PC-9 (cell line): ENCODE results near the gene ZNF35. TPM values are rescaled to one million over a fixed set of nuclear protein-coding genes. Genes with fewer than 3 reads are reported as not detected.
A peak's percentile ranks its signal among the peaks of the same experiment; 100 is the strongest.

ENCODE experiments used
- BruUV-seq: library from RNA; stranded (reverse); fragments of 400-500 nt; replicated peaks from 2 replicates; lab custom pipeline; 2021; lab: Mats Ljungman, UMichigan
- CTCF ChIA-PET: fragments of 300-600 bp; sonication (Branson Sonifier 250); formaldehyde crosslinking; loops from one replicate; lab custom pipeline; 2022; ENCODE audit warnings: antibody characterized with exemption; lab: Charles Lee
- POLR2A ChIA-PET: fragments of 300-600 bp; sonication (Branson Sonifier 250); formaldehyde crosslinking; loops from one replicate; lab custom pipeline; 2022; ENCODE audit warnings: antibody characterized with exemption; ENCODE audit not compliant: unreplicated experiment; lab: Charles Lee
- DNase-seq, 2 experiments: peaks; one replicate each; pipeline versions ENCODE4 v3.0.0 to v3.0.0-alpha.2; 2015 to 2022; ENCODE audit warnings: mixed read lengths in 1 of 2
- H2AFZ ChIP-seq: fragments of 200-600 bp; sonication (generic); 2 replicates; pipeline ENCODE4 v1.8.1; 2017; ENCODE audit warnings: antibody characterized with exemption
- H3F3A ChIP-seq: fragments of 200-600 bp; sonication (generic); 2 replicates; pipeline ENCODE4 v1.8.1; 2017; ENCODE audit warnings: antibody characterized with exemption, mild to moderate bottlenecking, low read depth; ENCODE audit not compliant: insufficient read depth
- H3K27ac ChIP-seq: fragments of 200-600 bp; sonication (generic); 2 replicates; pipeline ENCODE4 v1.6.1; 2016; ENCODE audit warnings: mixed run types
- H3K27me3 ChIP-seq: fragments of 200-600 bp; sonication (generic); 2 replicates; pipeline ENCODE4 v1.6.1; 2016; ENCODE audit warnings: low read depth, mixed run types; ENCODE audit not compliant: insufficient read depth
- H3K36me3 ChIP-seq: fragments of 200-600 bp; sonication (generic); 2 replicates; pipeline ENCODE4 v1.6.1; 2016; ENCODE audit warnings: low read depth, mixed run types
- H3K4me1 ChIP-seq: fragments of 200-600 bp; sonication (generic); replicated peaks from 2 replicates; pipeline ENCODE4 v1.6.1; 2016; ENCODE audit warnings: mixed run types; ENCODE audit not compliant: insufficient read depth
- H3K4me2 ChIP-seq: fragments of 200-600 bp; sonication (generic); 2 replicates; pipeline ENCODE4 v1.6.1; 2017; ENCODE audit warnings: mixed run types
- H3K4me3 ChIP-seq: fragments of 200-600 bp; sonication (generic); 2 replicates; pipeline ENCODE4 v1.6.1; 2016; ENCODE audit warnings: mixed run types
- H3K79me2 ChIP-seq: fragments of 200-600 bp; sonication (generic); 2 replicates; pipeline ENCODE4 v1.6.1; 2017; ENCODE audit warnings: low read depth, mixed run types
- H3K9me2 ChIP-seq: fragments of 200-600 bp; sonication (generic); 2 replicates; pipeline ENCODE4 v1.8.1; 2017; ENCODE audit warnings: mild to moderate bottlenecking; ENCODE audit not compliant: insufficient read depth
- H3K9me3 ChIP-seq: fragments of 200-600 bp; sonication (generic); 2 replicates; pipeline ENCODE4 v1.8.1; 2016; ENCODE audit warnings: low read depth; ENCODE audit not compliant: insufficient read depth
- H4K20me1 ChIP-seq: fragments of 200-600 bp; sonication (generic); 2 replicates; pipeline ENCODE4 v1.8.1; 2017; ENCODE audit not compliant: insufficient read depth
- EZH2 ChIP-seq: fragments of 200-600 bp; sonication (generic); IDR thresholded peaks from 2 replicates; pipeline ENCODE4 v1.8.0; 2017; ENCODE audit warnings: antibody characterized with exemption, low read depth
- intact Hi-C: fragments of 100-400 bp; cut with micrococcal nuclease; formaldehyde crosslinking; loops from one replicate; pipeline ENCODE4 v1.10.0; 2022; ENCODE audit not compliant: unreplicated experiment
- total RNA-seq: library from RNA; stranded (reverse); gene quantifications from 2 replicates; pipeline ENCODE4 v1.2.3, GENCODE V29; 2021
- TF ChIP-seq, protein P1 (sequence below): fragments of 200-600 bp; sonication (generic); conservative IDR thresholded peaks from 2 replicates; pipeline ENCODE4 v1.6.1; 2017; ENCODE audit warnings: mixed run types, antibody characterized with exemption, mild to moderate bottlenecking, moderate library complexity

ZNF35 gene
- total RNA-seq, 1 experiment from 2014 or later: 7.0 TPM

- no peaks in the 10 kb centered on the region for H3K36me3 ChIP-seq
- peak overlapping the region; percentile 51 for H3K4me3 ChIP-seq
- no peaks in the 10 kb centered on the region for H3K79me2 ChIP-seq
- TF ChIP-seq, protein P1, sequence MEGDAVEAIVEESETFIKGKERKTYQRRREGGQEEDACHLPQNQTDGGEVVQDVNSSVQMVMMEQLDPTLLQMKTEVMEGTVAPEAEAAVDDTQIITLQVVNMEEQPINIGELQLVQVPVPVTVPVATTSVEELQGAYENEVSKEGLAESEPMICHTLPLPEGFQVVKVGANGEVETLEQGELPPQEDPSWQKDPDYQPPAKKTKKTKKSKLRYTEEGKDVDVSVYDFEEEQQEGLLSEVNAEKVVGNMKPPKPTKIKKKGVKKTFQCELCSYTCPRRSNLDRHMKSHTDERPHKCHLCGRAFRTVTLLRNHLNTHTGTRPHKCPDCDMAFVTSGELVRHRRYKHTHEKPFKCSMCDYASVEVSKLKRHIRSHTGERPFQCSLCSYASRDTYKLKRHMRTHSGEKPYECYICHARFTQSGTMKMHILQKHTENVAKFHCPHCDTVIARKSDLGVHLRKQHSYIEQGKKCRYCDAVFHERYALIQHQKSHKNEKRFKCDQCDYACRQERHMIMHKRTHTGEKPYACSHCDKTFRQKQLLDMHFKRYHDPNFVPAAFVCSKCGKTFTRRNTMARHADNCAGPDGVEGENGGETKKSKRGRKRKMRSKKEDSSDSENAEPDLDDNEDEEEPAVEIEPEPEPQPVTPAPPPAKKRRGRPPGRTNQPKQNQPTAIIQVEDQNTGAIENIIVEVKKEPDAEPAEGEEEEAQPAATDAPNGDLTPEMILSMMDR: no peak
- TF ChIP-seq EZH2: no peak
- H3K9me2 ChIP-seq: no peaks in the 10 kb centered on the region
- BruUV-seq: no TSS peak
- H3K27ac ChIP-seq: no peak overlapping the region
- peak overlapping the region; percentile 62; the same call in 1 of the 2 replicates for H2AFZ ChIP-seq
- no peaks in the 10 kb centered on the region; the same call in 1 of the 2 replicates for H3K9me3 ChIP-seq
- no peaks in the 10 kb centered on the region for H4K20me1 ChIP-seq
- CTCF ChIA-PET: no interaction called here
- H3K4me1 ChIP-seq: no peaks in the 10 kb centered on the region
- POLR2A ChIA-PET: interaction anchor here (0.5 to 0.6 kb wide), 2 partner anchors 194 to 1976 kb away, joined by 3 read pairs; no protein-coding TSS in a partner anchor
- intact Hi-C loops: loop anchor here (1.0 to 2.0 kb wide), 3 partner anchors 37 to 152 kb away; partner anchors contain the start of genes ZNF197 and ZNF35
- DNase-seq: peak; percentile 57 to 72
- H3F3A ChIP-seq: no peaks in the 10 kb centered on the region
- H3K4me2 ChIP-seq: peak overlapping the region; percentile 67
- H3K27me3 ChIP-seq: peaks cover 3% of the 10 kb centered on the region; the same call in 1 of the 2 replicates
Measured at GRCh38 chr3:44685128-44685800, 36.7 kb downstream of the ZNF35 start.

- Histone ChIP-seq H2AFZ (no peak overlapping the region), H3K27me3 (peaks cover 3% of the 10 kb centered on the region; the same call in 1 of the 2 replicates), H3K4me2 (no peak overlapping the region), H3K4me1 (no peaks in the 10 kb centered on the region), H3K4me3 (no peak overlapping the region), H3K27ac (no peak overlapping the region), H3K9me2 (no peaks in the 10 kb centered on the region), H3K9me3 (no peaks in the 10 kb centered on the region; the same call in 1 of the 2 replicates), H4K20me1 (no peaks in the 10 kb centered on the region), H3K79me2 (no peaks in the 10 kb centered on the region), H3K36me3 (no peaks in the 10 kb centered on the region), H3F3A (no peaks in the 10 kb centered on the region)
- POLR2A ChIA-PET: no interaction called here
- CTCF ChIA-PET: interaction anchor here (0.6 kb wide), 1 partner anchor 64 kb away, joined by 3 read pairs; no protein-coding TSS in a partner anchor
- BruUV-seq: no TSS peak
- intact Hi-C loops: no loop called here
- no peak for TF ChIP-seq EZH2
- TF ChIP-seq, protein P1: no peak
- no peak for DNase-seq
Measured at GRCh38 chr3:44687898-44688297, 39.4 kb downstream of the ZNF35 start.

Other genes starting within 250 kb of the ZNF35 start
- 15.9 and 20.3 TPM in 2 replicates for gene ZNF445, start 171.1 kb upstream of the ZNF35 start, total RNA-seq
- gene ZKSCAN7, start 93.5 kb upstream of the ZNF35 start, total RNA-seq: 0.83 TPM in 2 replicates
- 1.0 and 1.2 TPM in 2 replicates for gene ZNF660, start 63.8 kb upstream of the ZNF35 start, total RNA-seq
- gene ZNF197, start 23.7 kb upstream of the ZNF35 start, total RNA-seq: 7.4 and 9.5 TPM in 2 replicates
- gene ZNF502, start 63.9 kb downstream of the ZNF35 start, total RNA-seq: 2.1 and 2.8 TPM in 2 replicates
- 2.6 and 3.9 TPM in 2 replicates for gene ZNF501, start 80.9 kb downstream of the ZNF35 start, total RNA-seq
- 17.8 and 34.4 TPM in 2 replicates for gene KIAA1143, start 112.9 kb downstream of the ZNF35 start, total RNA-seq
- gene KIF15, start 113.1 kb downstream of the ZNF35 start, total RNA-seq: 16.5 and 25.8 TPM in 2 replicates
- 18.2 and 22.4 TPM in 2 replicates for gene TMEM42, start 213.2 kb downstream of the ZNF35 start, total RNA-seq
- 0.61 and 0.63 TPM in 2 replicates for gene TGM4, start 225.9 kb downstream of the ZNF35 start, total RNA-seq